HEK293T (cell line): ENCODE results near the gene DDX18.

ENCODE experiments used
- BHLHE40 ChIP-seq: fragments of 450-650 bp; IDR thresholded peaks from 2 replicates; pipeline ENCODE4 v1.6.1; 2016; ENCODE audit warnings: mild to moderate bottlenecking, moderate library complexity, borderline replicate concordance
- CTBP1 ChIP-seq: fragments of 450-650 bp; IDR thresholded peaks from 2 replicates; pipeline ENCODE4 v1.6.1; 2016; ENCODE audit warnings: borderline replicate concordance
- ELF4 ChIP-seq: fragments of 450-650 bp; IDR thresholded peaks from 2 replicates; pipeline ENCODE4 v1.6.1; 2017; ENCODE audit warnings: antibody characterized with exemption
- FOXA1 ChIP-seq: fragments of 450-650 bp; IDR thresholded peaks from 2 replicates; pipeline ENCODE4 v1.6.1; 2016; ENCODE audit warnings: mild to moderate bottlenecking
- FOXM1 ChIP-seq: fragments of 450-650 bp; IDR thresholded peaks from 2 replicates; pipeline ENCODE4 v1.6.1; 2017; ENCODE audit warnings: mild to moderate bottlenecking, borderline replicate concordance
- HDGF ChIP-seq: fragments of 450-650 bp; IDR thresholded peaks from 2 replicates; pipeline ENCODE4 v1.6.1; 2017; ENCODE audit warnings: antibody characterized with exemption, borderline replicate concordance
- L3MBTL2 ChIP-seq: fragments of 450-650 bp; conservative IDR thresholded peaks from 2 replicates; pipeline ENCODE4 v1.6.1; 2016; ENCODE audit warnings: mild to moderate bottlenecking
- LEF1 ChIP-seq: fragments of 450-650 bp; IDR thresholded peaks from 2 replicates; pipeline ENCODE4 v1.6.1; 2017; ENCODE audit warnings: mild to moderate bottlenecking, borderline replicate concordance
- SP1 ChIP-seq: fragments of 450-650 bp; IDR thresholded peaks from 2 replicates; pipeline ENCODE4 v1.6.1; 2017
- SUZ12 ChIP-seq: fragments of 450-650 bp; IDR thresholded peaks from 2 replicates; pipeline ENCODE4 v1.6.1; 2016; ENCODE audit warnings: mild to moderate bottlenecking
- TF ChIP-seq, protein P1 (sequence below): fragments of 450-650 bp; IDR thresholded peaks from 2 replicates; pipeline ENCODE4 v1.6.1; 2016

DNA sequence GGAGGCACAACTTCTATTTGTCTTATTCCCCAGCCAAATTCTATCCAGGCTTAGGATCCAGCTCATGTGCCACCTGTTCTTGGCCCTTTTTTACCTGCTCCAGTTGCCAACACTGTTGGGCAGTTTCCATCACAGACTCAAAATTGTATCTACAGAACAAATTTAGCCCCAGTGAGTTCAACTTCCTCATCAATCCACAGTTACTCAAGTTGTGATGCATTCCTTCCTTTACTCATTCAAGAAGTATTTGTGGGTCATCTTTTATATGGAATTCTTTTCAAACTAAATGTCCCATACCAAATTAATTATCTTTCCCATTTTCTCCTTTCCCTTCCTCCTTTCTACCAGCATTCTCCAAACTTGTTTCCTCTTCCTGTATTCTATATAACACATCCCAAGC, 12.7 kb upstream of the DDX18 start:
- TF ChIP-seq LEF1, result no peak
- no peak for TF ChIP-seq BHLHE40
- TF ChIP-seq SUZ12, result no peak
- TF ChIP-seq, protein P1, sequence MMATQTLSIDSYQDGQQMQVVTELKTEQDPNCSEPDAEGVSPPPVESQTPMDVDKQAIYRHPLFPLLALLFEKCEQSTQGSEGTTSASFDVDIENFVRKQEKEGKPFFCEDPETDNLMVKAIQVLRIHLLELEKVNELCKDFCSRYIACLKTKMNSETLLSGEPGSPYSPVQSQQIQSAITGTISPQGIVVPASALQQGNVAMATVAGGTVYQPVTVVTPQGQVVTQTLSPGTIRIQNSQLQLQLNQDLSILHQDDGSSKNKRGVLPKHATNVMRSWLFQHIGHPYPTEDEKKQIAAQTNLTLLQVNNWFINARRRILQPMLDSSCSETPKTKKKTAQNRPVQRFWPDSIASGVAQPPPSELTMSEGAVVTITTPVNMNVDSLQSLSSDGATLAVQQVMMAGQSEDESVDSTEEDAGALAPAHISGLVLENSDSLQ, result no peak
- no peak for TF ChIP-seq FOXA1
- TF ChIP-seq SP1, result no peak
- no peak for TF ChIP-seq FOXM1
- TF ChIP-seq L3MBTL2, result no peak
- TF ChIP-seq HDGF, result no peak
- no peak for TF ChIP-seq CTBP1
- no peak for TF ChIP-seq ELF4
